PC-3 (cell line): ENCODE data around the gene TMC1.

Experiments used
- EZH2phosphoT487 ChIP-seq: fragments of 300-600 bp; sonication (generic); IDR thresholded peaks from 2 replicates; pipeline ENCODE4 v1.6.1; 2018; ENCODE audit warnings: mild to moderate bottlenecking, antibody characterized with exemption, low read length, borderline replicate concordance
- TF ChIP-seq, protein P1 (sequence below): fragments of 300-600 bp; sonication (generic); conservative IDR thresholded peaks from 2 replicates; pipeline ENCODE4 v1.5.1; 2017; ENCODE audit warnings: antibody characterized with exemption, low read depth, mild to moderate bottlenecking, low read length

DNA sequence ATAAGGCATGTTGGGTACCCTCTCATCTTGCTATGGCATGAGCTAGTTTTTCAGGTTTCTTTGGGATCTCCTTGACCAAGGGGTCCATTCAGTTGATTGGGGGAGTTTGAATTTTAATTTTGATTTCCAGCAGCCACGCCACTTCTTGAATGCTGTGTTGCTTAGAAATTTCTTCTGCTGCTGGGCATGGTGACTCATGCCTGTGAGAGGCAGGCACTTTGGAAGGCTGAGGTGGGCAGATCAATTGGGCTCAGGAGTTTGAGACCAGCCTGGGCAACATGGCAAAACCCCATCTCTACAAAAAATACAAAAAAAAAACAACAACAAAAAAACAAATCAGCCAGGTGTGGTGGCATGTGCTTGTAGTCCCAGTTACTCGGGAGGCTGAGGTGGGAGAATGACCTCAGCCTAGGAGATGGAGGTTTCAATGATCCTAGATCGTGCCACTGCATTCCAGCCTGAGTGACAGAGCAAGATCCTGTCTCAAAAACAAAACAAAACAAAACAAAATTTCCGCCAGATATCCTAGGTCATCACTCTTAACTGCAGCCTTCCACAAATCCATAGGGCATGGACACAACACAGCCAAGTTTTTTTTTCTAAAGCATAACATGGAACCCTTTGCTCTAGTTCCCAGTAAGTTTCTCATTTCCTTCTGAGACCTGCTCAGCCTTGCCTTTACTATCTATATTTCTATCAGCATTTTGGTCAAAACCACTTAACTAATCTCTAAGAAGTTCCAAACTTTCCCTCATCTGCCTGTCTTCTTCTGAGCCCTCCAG lies 17.7 kb downstream of the TMC1 start:
- TF ChIP-seq, protein P1, sequence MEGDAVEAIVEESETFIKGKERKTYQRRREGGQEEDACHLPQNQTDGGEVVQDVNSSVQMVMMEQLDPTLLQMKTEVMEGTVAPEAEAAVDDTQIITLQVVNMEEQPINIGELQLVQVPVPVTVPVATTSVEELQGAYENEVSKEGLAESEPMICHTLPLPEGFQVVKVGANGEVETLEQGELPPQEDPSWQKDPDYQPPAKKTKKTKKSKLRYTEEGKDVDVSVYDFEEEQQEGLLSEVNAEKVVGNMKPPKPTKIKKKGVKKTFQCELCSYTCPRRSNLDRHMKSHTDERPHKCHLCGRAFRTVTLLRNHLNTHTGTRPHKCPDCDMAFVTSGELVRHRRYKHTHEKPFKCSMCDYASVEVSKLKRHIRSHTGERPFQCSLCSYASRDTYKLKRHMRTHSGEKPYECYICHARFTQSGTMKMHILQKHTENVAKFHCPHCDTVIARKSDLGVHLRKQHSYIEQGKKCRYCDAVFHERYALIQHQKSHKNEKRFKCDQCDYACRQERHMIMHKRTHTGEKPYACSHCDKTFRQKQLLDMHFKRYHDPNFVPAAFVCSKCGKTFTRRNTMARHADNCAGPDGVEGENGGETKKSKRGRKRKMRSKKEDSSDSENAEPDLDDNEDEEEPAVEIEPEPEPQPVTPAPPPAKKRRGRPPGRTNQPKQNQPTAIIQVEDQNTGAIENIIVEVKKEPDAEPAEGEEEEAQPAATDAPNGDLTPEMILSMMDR: no peak
- TF ChIP-seq EZH2phosphoT487: no peak
